IMR-90 (cell line): ENCODE data around the gene TRPM1.

Source experiments
- CEBPB ChIP-seq: IDR thresholded peaks from 2 replicates; pipeline ENCODE4 v1.6.1; 2012; ENCODE audit warnings: low read depth, low read length, improper control_type of control experiment
- CHD1 ChIP-seq: IDR thresholded peaks from 2 replicates; pipeline ENCODE4 v1.6.1; 2012; ENCODE audit warnings: low read depth, low read length, improper control_type of control experiment
- ELK1 ChIP-seq: fragments of 150-350 bp; IDR thresholded peaks from 2 replicates; pipeline ENCODE4 v1.6.1; 2016; ENCODE audit warnings: low read depth, mild to moderate bottlenecking, low read length, moderate library complexity, borderline replicate concordance
- FOS ChIP-seq: fragments of 150-350 bp; IDR thresholded peaks from 2 replicates; pipeline ENCODE4 v1.6.1; 2016; ENCODE audit warnings: low read depth, low read length
- MAZ ChIP-seq: IDR thresholded peaks from 2 replicates; pipeline ENCODE4 v1.6.1; 2012; ENCODE audit warnings: low read depth, mild to moderate bottlenecking, low read length, improper control_type of control experiment, moderate library complexity, borderline replicate concordance
- MXI1 ChIP-seq: IDR thresholded peaks from 2 replicates; pipeline ENCODE4 v1.6.1; 2012; ENCODE audit warnings: low read depth, mild to moderate bottlenecking, low read length, moderate library complexity, borderline replicate concordance
- NFE2L2 ChIP-seq: fragments of 150-350 bp; IDR thresholded peaks from 2 replicates; pipeline ENCODE4 v1.6.1; 2016; ENCODE audit warnings: low read depth, mild to moderate bottlenecking, low read length
- POLR2A ChIP-seq: IDR thresholded peaks from 2 replicates; pipeline ENCODE4 v1.6.1; 2012; ENCODE audit warnings: mild to moderate bottlenecking, low read depth, low read length
- RCOR1 ChIP-seq: IDR thresholded peaks from 2 replicates; pipeline ENCODE4 v1.6.1; 2012; ENCODE audit warnings: mild to moderate bottlenecking, low read length, improper control_type of control experiment; ENCODE audit not compliant: insufficient replicate concordance
- USF2 ChIP-seq: fragments of 150-350 bp; IDR thresholded peaks from 2 replicates; pipeline ENCODE4 v1.6.1; 2017; ENCODE audit warnings: mild to moderate bottlenecking, antibody characterized with exemption, low read length, low read depth
- TF ChIP-seq, protein P1 (sequence below): conservative IDR thresholded peaks from 2 replicates; pipeline ENCODE4 v1.5.1; 2012; ENCODE audit warnings: mild to moderate bottlenecking, low read depth, low read length, improper control_type of control experiment

DNA sequence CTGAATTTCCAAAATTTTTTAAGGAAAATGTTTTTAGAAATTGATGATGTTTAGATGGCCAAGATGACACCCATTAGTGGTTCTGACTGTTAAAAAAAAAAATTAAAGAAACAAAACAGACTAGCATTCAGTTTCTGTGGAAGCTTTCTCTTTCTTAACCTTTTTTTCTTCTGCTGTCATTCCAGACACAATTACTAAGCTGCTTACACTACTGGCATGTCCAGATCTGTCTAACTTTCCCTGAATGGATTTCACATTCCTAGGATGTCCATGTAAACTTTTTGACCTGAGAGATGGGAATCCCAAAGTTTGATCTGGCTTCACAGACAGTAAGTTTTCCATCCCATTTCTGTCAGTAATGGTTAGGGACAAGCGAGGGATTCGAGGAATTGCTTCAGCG lies 99.8 kb downstream of the TRPM1 start:
- TF ChIP-seq, protein P1, sequence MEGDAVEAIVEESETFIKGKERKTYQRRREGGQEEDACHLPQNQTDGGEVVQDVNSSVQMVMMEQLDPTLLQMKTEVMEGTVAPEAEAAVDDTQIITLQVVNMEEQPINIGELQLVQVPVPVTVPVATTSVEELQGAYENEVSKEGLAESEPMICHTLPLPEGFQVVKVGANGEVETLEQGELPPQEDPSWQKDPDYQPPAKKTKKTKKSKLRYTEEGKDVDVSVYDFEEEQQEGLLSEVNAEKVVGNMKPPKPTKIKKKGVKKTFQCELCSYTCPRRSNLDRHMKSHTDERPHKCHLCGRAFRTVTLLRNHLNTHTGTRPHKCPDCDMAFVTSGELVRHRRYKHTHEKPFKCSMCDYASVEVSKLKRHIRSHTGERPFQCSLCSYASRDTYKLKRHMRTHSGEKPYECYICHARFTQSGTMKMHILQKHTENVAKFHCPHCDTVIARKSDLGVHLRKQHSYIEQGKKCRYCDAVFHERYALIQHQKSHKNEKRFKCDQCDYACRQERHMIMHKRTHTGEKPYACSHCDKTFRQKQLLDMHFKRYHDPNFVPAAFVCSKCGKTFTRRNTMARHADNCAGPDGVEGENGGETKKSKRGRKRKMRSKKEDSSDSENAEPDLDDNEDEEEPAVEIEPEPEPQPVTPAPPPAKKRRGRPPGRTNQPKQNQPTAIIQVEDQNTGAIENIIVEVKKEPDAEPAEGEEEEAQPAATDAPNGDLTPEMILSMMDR, result no peak
- no peak for TF ChIP-seq POLR2A
- no peak for TF ChIP-seq CHD1
- TF ChIP-seq CEBPB, result no peak
- no peak for TF ChIP-seq FOS
- no peak for TF ChIP-seq MAZ
- TF ChIP-seq USF2, result no peak
- no peak for TF ChIP-seq RCOR1
- TF ChIP-seq ELK1, result no peak
- TF ChIP-seq MXI1, result no peak
- no peak for TF ChIP-seq NFE2L2
